ENCODE data around the gene CELF5. TPM values are rescaled to one million over a fixed set of nuclear protein-coding genes. Genes with fewer than 3 reads are reported as not detected.

Gene CELF5
- polyA plus RNA-seq, 2 donors, result 0.06 to 0.16 TPM

DNA sequence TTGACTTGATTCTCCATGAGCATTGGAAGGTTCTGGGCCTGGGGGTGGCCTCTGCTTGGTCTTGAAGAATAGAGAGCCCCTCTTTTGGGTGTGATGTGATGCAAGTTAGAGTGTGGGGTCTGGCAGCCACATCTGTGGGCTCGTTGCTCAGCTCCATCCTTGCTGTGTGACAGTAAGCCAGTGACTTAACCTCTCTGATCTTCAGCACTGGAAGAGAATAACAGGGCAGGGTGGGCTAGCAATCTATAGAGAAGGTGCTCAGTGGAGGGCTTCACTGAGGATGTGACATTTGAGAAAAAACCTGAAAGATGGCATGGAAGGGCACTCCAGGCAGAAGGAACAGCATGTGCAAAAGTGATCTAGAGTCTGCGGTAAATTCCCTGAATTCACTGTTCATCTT, 28.2 kb downstream of the CELF5 start:
- Histone ChIP-seq H3K27ac (ENCODE audit: low read depth in 2 of 2, low read length in 1 of 2) (no peak overlapping the region), H3K4me3 (ENCODE audit: low read depth in 1 of 2, low read length in 2 of 2) (no peak overlapping the region), H3K36me3 (ENCODE audit: control insufficient read depth in 2 of 2, insufficient read depth in 2 of 2, low read length in 1 of 2) (no peaks in the 10 kb centered on the region), H3K4me1 (ENCODE audit: control insufficient read depth in 2 of 2, insufficient read depth in 2 of 2, low read length in 1 of 2) (no peaks in the 10 kb centered on the region), H3K27me3 (ENCODE audit: control insufficient read depth in 1 of 2, insufficient read depth in 2 of 2, low read length in 2 of 2) (no peaks in the 10 kb centered on the region), H3K9me3 (ENCODE audit: control insufficient read depth in 2 of 2, insufficient read depth in 1 of 2, low read depth in 1 of 2, low read length in 1 of 2) (peaks cover 4 to 12% of the 10 kb centered on the region in 2 donors)
- WGBS, 2 donors, result 83% methylated on average over 2 of the region's 2 CpGs

DNA sequence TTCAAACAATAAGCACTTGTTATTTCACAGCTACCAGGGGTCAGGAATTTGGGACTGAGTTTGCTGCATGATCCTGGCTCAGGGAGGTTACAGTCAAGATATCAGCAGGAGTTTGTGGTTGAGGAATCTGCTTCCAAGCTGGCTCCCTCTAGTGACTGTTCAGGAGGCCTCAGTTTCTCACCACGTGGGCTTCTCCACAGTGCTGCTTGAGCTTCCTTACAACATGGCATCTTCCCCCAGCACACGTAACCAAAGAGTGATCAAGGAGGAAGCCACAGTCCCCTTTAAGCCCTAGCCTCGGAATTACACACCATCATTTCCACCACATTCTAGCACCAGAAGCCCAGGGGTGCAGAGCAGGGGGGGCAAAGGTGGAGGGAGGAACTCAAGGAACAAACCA, 28.8 kb downstream of the CELF5 start:
- 50 to 57% methylated on average over 3 of the region's 3 CpGs for WGBS, 2 donors
- no peaks in the 10 kb centered on the region for H3K4me1 ChIP-seq (ENCODE audit: control insufficient read depth in 2 of 2, insufficient read depth in 2 of 2, low read length in 1 of 2)
- H3K27me3 ChIP-seq (ENCODE audit: control insufficient read depth in 1 of 2, insufficient read depth in 2 of 2, low read length in 2 of 2), result no peaks in the 10 kb centered on the region
- no peaks in the 10 kb centered on the region for H3K36me3 ChIP-seq (ENCODE audit: control insufficient read depth in 2 of 2, insufficient read depth in 2 of 2, low read length in 1 of 2)
- peaks cover 4 to 12% of the 10 kb centered on the region in 2 donors for H3K9me3 ChIP-seq (ENCODE audit: control insufficient read depth in 2 of 2, insufficient read depth in 1 of 2, low read depth in 1 of 2, low read length in 1 of 2)
- H3K27ac ChIP-seq (ENCODE audit: low read depth in 2 of 2, low read length in 1 of 2), result no peak overlapping the region
- no peak overlapping the region for H3K4me3 ChIP-seq (ENCODE audit: low read depth in 1 of 2, low read length in 2 of 2)

DNA sequence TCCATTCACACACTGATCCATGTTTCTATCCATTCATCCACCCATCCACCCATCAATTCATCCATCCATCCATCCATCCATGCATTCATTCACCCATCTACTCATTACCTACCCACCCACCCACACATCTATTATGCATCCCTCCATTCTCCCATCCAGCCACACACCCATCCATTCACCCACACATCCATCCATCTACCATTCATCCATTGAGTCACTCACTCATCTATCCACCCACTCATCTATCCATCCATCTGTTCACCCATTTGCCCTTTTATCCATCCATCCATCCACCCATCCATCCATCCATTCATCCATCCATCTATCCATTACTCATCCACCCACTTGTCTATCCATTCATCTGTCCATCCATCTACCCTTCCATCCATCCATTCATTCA, 30.1 kb downstream of the CELF5 start:
- Histone ChIP-seq H3K36me3 (ENCODE audit: control insufficient read depth in 2 of 2, insufficient read depth in 2 of 2, low read length in 1 of 2) (no peaks in the 10 kb centered on the region), H3K27me3 (ENCODE audit: control insufficient read depth in 1 of 2, insufficient read depth in 2 of 2, low read length in 2 of 2) (no peaks in the 10 kb centered on the region), H3K27ac (ENCODE audit: low read depth in 2 of 2, low read length in 1 of 2) (no peak overlapping the region)

DNA sequence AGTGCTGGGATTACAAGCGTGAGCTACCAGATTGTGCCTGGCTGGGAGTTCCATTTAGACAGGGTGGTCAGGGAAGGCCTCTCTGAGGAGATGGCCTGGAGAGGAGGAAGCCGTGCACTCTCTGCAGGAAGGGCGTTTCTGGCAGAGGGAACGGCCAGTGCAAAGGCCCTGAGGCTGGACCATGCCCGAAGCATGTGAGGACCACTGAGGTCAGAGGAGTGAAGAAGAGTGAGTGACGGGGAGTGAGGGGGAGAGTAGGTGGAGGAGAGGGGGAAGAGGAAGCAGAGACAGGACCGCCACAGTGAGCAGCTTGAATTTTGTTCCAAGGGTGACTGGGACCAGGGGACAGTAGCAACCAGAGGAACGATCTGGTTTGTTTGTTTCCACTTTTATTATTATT, 32.6 kb downstream of the CELF5 start:
- Histone ChIP-seq H3K4me3 (ENCODE audit: low read depth in 1 of 2, low read length in 2 of 2) (no peak overlapping the region), H3K4me1 (ENCODE audit: control insufficient read depth in 2 of 2, insufficient read depth in 2 of 2, low read length in 1 of 2) (no peaks in the 10 kb centered on the region), H3K9me3 (ENCODE audit: control insufficient read depth in 2 of 2, insufficient read depth in 1 of 2, low read depth in 1 of 2, low read length in 1 of 2) (peaks cover 4 to 12% of the 10 kb centered on the region in 2 donors), H3K27me3 (ENCODE audit: control insufficient read depth in 1 of 2, insufficient read depth in 2 of 2, low read length in 2 of 2) (no peaks in the 10 kb centered on the region), H3K36me3 (ENCODE audit: control insufficient read depth in 2 of 2, insufficient read depth in 2 of 2, low read length in 1 of 2) (no peaks in the 10 kb centered on the region), H3K27ac (ENCODE audit: low read depth in 2 of 2, low read length in 1 of 2) (no peak overlapping the region)
- WGBS, 2 donors, result 83 to 87% methylated on average over 8 of the region's 8 CpGs

More for the DNA sequence above, 30.1 kb downstream of the CELF5 start:
- Histone ChIP-seq H3K4me1 (ENCODE audit: control insufficient read depth in 2 of 2, insufficient read depth in 2 of 2, low read length in 1 of 2) (no peaks in the 10 kb centered on the region), H3K4me3 (ENCODE audit: low read depth in 1 of 2, low read length in 2 of 2) (no peak overlapping the region), H3K9me3 (ENCODE audit: control insufficient read depth in 2 of 2, insufficient read depth in 1 of 2, low read depth in 1 of 2, low read length in 1 of 2) (peaks cover 4 to 12% of the 10 kb centered on the region in 2 donors)

DNA sequence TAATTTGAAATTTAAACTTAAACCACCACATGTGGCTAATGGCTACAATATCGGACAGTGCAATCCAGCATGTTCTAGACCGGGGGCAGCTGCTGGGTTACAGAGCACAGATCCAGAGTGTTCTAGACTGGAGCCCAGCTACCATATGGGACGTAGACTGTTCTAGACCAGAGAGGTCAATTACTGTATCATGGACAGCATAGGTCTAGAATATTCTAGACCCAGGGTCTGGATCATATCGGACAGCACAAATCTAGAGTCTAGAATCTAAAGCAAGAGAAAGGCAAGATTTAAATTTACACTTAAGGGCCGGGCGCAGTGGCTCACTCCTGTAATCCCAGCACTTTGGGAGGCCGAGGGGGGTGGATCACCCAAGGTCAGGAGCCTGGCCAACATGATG, 37.9 kb downstream of the CELF5 start:
- Histone ChIP-seq H3K36me3 (ENCODE audit: control insufficient read depth in 2 of 2, insufficient read depth in 2 of 2, low read length in 1 of 2) (no peaks in the 10 kb centered on the region), H3K4me1 (ENCODE audit: control insufficient read depth in 2 of 2, insufficient read depth in 2 of 2, low read length in 1 of 2) (no peaks in the 10 kb centered on the region), H3K9me3 (ENCODE audit: control insufficient read depth in 2 of 2, insufficient read depth in 1 of 2, low read depth in 1 of 2, low read length in 1 of 2) (no peaks in the 10 kb centered on the region), H3K27me3 (ENCODE audit: control insufficient read depth in 1 of 2, insufficient read depth in 2 of 2, low read length in 2 of 2) (peaks cover 0 to under 1% of the 10 kb centered on the region in 2 donors), H3K4me3 (ENCODE audit: low read depth in 1 of 2, low read length in 2 of 2) (no peak overlapping the region), H3K27ac (ENCODE audit: low read depth in 2 of 2, low read length in 1 of 2) (no peak overlapping the region)
- 88 to 89% methylated on average over 7 of the region's 7 CpGs for WGBS, 2 donors

DNA sequence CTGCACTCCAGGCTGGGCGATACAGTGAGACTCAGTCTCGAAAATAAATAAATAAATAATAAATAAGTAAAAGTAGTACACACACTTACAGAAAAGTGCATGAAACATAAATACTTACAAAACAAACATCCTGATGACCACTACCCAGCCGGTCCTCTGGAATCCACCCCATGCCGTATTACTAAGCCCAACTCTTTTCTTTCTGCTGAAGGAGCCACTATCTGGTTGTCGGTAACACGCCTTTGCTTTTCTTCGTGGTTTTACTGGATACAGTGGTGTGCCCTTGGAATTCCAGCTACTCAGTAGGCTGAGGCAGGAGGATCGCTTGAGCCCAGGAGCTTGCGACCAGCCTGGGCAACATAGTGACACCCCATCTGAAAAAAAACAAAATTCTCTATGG, 39.4 kb downstream of the CELF5 start:
- 78 to 82% methylated on average over 9 of the region's 9 CpGs for WGBS, 2 donors
- H3K4me1 ChIP-seq (ENCODE audit: control insufficient read depth in 2 of 2, insufficient read depth in 2 of 2, low read length in 1 of 2), result no peaks in the 10 kb centered on the region

DNA sequence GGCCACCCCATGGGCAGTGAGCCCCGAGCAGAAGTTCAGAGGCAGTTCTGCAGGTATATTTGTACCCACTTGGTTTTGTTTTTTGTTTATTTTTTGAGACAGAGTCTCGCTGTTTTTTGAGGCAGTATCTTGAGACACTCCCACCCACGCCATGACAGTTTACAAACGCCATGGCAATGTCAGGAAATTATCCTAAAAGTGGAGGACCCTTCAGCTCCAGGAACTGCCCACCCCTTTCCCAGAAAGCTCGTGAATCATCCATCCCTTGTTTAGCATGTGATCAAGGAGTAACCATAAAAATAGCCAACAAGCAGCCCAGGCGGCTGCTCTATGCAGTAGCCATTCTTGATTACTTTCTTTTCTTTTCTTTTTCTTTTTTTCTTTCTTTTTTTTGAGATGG, 41.0 kb downstream of the CELF5 start:
- H3K27ac ChIP-seq (ENCODE audit: low read depth in 2 of 2, low read length in 1 of 2), result no peak overlapping the region
- H3K4me1 ChIP-seq (ENCODE audit: control insufficient read depth in 2 of 2, insufficient read depth in 2 of 2, low read length in 1 of 2), result no peaks in the 10 kb centered on the region
- no peaks in the 10 kb centered on the region for H3K9me3 ChIP-seq (ENCODE audit: control insufficient read depth in 2 of 2, insufficient read depth in 1 of 2, low read depth in 1 of 2, low read length in 1 of 2)
- 74% methylated on average over 6 of the region's 6 CpGs for WGBS, 2 donors
- no peak overlapping the region for H3K4me3 ChIP-seq (ENCODE audit: low read depth in 1 of 2, low read length in 2 of 2)
- H3K36me3 ChIP-seq (ENCODE audit: control insufficient read depth in 2 of 2, insufficient read depth in 2 of 2, low read length in 1 of 2), result no peaks in the 10 kb centered on the region
- H3K27me3 ChIP-seq (ENCODE audit: control insufficient read depth in 1 of 2, insufficient read depth in 2 of 2, low read length in 2 of 2), result peaks cover 3 to 8% of the 10 kb centered on the region in 2 donors

More for the DNA sequence above, 39.4 kb downstream of the CELF5 start:
- Histone ChIP-seq H3K27ac (ENCODE audit: low read depth in 2 of 2, low read length in 1 of 2) (no peak overlapping the region), H3K27me3 (ENCODE audit: control insufficient read depth in 1 of 2, insufficient read depth in 2 of 2, low read length in 2 of 2) (peaks cover 2 to 3% of the 10 kb centered on the region in 2 donors), H3K9me3 (ENCODE audit: control insufficient read depth in 2 of 2, insufficient read depth in 1 of 2, low read depth in 1 of 2, low read length in 1 of 2) (no peaks in the 10 kb centered on the region), H3K36me3 (ENCODE audit: control insufficient read depth in 2 of 2, insufficient read depth in 2 of 2, low read length in 1 of 2) (no peaks in the 10 kb centered on the region), H3K4me3 (ENCODE audit: low read depth in 1 of 2, low read length in 2 of 2) (no peak overlapping the region)

DNA sequence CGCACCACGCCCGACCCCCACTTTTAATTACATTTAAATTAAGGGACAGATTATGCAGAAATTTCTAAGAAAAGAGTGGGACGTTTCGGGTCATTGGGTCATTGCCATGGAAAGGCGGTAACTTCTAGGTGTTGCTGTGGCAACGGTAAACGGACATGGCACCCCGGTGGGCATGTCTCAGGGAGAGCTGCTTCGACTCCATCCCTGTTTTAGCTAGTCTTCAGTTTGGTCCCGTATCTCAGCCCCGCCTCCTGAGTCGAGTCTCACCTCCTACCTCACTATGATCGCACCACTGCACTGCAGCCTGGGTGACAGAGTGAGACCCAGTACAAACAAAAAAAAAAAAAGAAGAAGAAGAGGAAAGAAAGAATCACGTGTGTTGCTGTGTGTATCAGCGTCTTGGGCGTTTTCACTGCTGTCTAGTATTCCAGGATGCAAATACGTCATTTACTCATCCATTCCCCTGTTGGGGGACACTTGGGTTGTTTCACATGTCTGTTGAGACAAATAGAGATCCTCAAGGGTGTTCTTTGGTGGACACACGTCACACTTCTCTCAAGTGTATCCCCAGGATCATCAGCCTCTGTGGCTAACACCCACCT, 41.7 kb downstream of the CELF5 start:
- 78 to 79% methylated on average over 19 of the region's 19 CpGs for WGBS, 2 donors
- H3K4me1 ChIP-seq (ENCODE audit: control insufficient read depth in 2 of 2, insufficient read depth in 2 of 2, low read length in 1 of 2), result no peaks in the 10 kb centered on the region
- no peak overlapping the region for H3K27ac ChIP-seq (ENCODE audit: low read depth in 2 of 2, low read length in 1 of 2)
- no peaks in the 10 kb centered on the region for H3K36me3 ChIP-seq (ENCODE audit: control insufficient read depth in 2 of 2, insufficient read depth in 2 of 2, low read length in 1 of 2)
- no peak overlapping the region for H3K4me3 ChIP-seq (ENCODE audit: low read depth in 1 of 2, low read length in 2 of 2)
- H3K9me3 ChIP-seq (ENCODE audit: control insufficient read depth in 2 of 2, insufficient read depth in 1 of 2, low read depth in 1 of 2, low read length in 1 of 2), result no peaks in the 10 kb centered on the region
- H3K27me3 ChIP-seq (ENCODE audit: control insufficient read depth in 1 of 2, insufficient read depth in 2 of 2, low read length in 2 of 2), result peaks cover 3 to 8% of the 10 kb centered on the region in 2 donors

DNA sequence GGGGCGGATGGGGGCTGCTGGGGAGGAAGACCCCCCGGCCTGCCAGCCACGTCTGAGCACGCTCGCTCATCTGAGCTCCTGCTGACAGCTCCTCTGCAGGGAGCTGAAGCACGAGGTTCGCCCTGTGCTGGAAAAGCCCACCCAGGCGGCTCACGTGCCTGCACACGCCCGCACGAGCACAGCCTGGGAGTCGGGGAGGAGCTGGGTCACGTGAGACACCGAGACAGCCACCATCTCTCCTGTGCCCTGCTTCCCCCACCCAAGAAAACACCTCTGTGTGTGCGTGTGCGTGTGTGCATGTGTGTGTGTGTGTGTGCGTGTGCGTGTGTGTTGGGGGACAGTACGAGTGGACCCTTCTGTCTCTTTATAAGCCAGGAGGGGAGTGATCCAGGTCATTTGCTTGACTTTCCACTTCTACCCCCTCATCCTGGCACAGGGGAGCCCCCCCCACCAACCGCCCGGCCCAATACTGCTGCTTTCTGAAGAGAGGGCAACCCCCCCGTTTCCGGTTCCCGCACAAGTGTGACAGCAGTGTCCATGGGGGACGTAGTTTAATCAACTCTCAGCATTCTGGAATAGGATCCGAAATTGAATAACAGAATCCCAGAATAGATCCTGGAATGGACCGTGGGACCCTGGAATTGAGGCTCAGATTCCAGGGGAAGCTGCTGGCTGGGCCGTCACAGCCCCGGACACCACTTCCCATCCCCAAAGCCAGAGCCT, 42.5 kb downstream of the CELF5 start:
- Histone ChIP-seq H3K9me3 (ENCODE audit: control insufficient read depth in 2 of 2, insufficient read depth in 1 of 2, low read depth in 1 of 2, low read length in 1 of 2) (no peaks in the 10 kb centered on the region), H3K4me1 (ENCODE audit: control insufficient read depth in 2 of 2, insufficient read depth in 2 of 2, low read length in 1 of 2) (no peaks in the 10 kb centered on the region), H3K36me3 (ENCODE audit: control insufficient read depth in 2 of 2, insufficient read depth in 2 of 2, low read length in 1 of 2) (no peaks in the 10 kb centered on the region), H3K27ac (ENCODE audit: low read depth in 2 of 2, low read length in 1 of 2) (no peak overlapping the region), H3K4me3 (ENCODE audit: low read depth in 1 of 2, low read length in 2 of 2) (no peak overlapping the region), H3K27me3 (ENCODE audit: control insufficient read depth in 1 of 2, insufficient read depth in 2 of 2, low read length in 2 of 2) (peaks cover 3 to 8% of the 10 kb centered on the region in 2 donors)
- WGBS, 2 donors, result 40 to 44% methylated on average over 30 of the region's 30 CpGs

DNA sequence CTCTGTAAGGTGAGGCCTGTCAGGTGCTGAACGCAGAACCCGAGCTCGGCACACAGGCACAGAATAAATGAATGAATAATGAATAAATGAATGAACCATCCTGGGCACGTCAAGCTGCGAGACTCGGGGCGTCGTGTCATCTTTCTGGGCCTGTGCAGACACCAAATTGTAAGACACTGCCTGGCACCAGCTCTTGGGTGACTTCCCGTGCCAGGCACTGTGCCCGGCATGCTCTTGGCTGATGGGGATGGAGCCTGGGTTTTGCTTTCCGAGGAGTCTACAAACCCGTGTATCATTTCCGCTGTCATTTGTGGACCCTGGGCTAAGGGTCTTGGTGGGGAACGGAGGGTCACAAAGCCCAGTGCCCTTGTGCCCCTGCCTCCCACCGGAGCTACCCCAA, 43.9 kb downstream of the CELF5 start:
- 55 to 70% methylated on average over 15 of the region's 15 CpGs for WGBS, 2 donors
- H3K27me3 ChIP-seq (ENCODE audit: control insufficient read depth in 1 of 2, insufficient read depth in 2 of 2, low read length in 2 of 2), result peaks cover 3 to 8% of the 10 kb centered on the region in 2 donors

More for the DNA sequence above, 43.9 kb downstream of the CELF5 start:
- H3K4me3 ChIP-seq (ENCODE audit: low read depth in 1 of 2, low read length in 2 of 2), result no peak overlapping the region
- peaks cover 0 to 4% of the 10 kb centered on the region in 2 donors for H3K9me3 ChIP-seq (ENCODE audit: control insufficient read depth in 2 of 2, insufficient read depth in 1 of 2, low read depth in 1 of 2, low read length in 1 of 2)
- no peaks in the 10 kb centered on the region for H3K36me3 ChIP-seq (ENCODE audit: control insufficient read depth in 2 of 2, insufficient read depth in 2 of 2, low read length in 1 of 2)
- H3K4me1 ChIP-seq (ENCODE audit: control insufficient read depth in 2 of 2, insufficient read depth in 2 of 2, low read length in 1 of 2), result no peaks in the 10 kb centered on the region
- no peak overlapping the region for H3K27ac ChIP-seq (ENCODE audit: low read depth in 2 of 2, low read length in 1 of 2)

Data from esophagus (tissue), 2 donors.